Epithelial cell of esophagus (primary cell): ENCODE data around the gene LTB4R2.

ENCODE experiments used
- DNase-seq: peaks from one replicate; pipeline ENCODE4 v3.0.0; 2010; ENCODE audit warnings: low read depth
- H3K4me3 ChIP-seq: 2 replicates; pipeline ENCODE4 v1.5.1; 2011; ENCODE audit warnings: mild to moderate bottlenecking, low read length, control low read depth
- TF ChIP-seq, protein P1 (sequence below): IDR thresholded peaks from 2 replicates; pipeline ENCODE4 v1.5.1; 2011; ENCODE audit warnings: low read depth, mild to moderate bottlenecking, low read length, control low read depth, inconsistent platforms; ENCODE audit not compliant: insufficient read depth; ENCODE audit errors: missing control alignments

LTB4R2 gene

DNA sequence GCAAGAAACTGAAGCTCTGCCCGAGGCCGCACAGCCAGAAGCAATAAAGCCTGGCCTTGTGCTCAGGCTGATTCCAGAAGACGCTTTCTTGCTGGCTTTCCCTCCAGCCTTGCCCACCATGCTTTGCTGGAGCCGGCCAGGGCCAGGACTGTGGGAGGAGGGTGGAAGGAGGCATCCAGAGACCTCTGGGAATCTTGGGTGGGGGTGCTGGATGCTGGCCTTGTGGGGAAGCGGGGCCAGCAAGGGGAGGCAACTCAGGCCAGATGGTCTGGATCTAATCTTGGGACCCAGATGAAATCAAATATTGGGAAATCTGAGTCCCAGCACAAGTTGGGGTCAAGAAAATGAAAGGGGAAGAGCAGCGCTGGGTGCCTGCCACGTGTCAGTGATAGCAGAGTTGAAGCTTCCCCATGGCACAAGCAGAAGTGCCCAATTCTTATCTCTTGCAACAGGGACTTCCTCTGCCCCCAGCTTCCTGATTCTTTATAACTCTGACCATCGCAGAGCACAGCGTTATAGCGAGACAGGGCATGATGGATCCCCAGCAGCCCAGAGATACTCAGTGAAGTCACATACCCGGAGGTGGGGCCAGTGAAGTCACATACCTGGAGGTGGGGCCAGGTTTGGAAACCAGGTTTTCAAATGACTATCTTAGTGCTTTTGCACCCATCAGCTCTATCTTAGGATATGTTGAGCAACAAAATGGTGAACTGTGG lies 32.2 kb upstream of the LTB4R2 start:
- TF ChIP-seq, protein P1, sequence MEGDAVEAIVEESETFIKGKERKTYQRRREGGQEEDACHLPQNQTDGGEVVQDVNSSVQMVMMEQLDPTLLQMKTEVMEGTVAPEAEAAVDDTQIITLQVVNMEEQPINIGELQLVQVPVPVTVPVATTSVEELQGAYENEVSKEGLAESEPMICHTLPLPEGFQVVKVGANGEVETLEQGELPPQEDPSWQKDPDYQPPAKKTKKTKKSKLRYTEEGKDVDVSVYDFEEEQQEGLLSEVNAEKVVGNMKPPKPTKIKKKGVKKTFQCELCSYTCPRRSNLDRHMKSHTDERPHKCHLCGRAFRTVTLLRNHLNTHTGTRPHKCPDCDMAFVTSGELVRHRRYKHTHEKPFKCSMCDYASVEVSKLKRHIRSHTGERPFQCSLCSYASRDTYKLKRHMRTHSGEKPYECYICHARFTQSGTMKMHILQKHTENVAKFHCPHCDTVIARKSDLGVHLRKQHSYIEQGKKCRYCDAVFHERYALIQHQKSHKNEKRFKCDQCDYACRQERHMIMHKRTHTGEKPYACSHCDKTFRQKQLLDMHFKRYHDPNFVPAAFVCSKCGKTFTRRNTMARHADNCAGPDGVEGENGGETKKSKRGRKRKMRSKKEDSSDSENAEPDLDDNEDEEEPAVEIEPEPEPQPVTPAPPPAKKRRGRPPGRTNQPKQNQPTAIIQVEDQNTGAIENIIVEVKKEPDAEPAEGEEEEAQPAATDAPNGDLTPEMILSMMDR = no peak
- no peak for DNase-seq
- H3K4me3 ChIP-seq = no peak overlapping the region

GRCh38 chr14:24278424-24278823 lies 31.5 kb upstream of the LTB4R2 start:
- no peak for DNase-seq
- H3K4me3 ChIP-seq = no peak overlapping the region
- TF ChIP-seq, protein P1 = no peak

DNA sequence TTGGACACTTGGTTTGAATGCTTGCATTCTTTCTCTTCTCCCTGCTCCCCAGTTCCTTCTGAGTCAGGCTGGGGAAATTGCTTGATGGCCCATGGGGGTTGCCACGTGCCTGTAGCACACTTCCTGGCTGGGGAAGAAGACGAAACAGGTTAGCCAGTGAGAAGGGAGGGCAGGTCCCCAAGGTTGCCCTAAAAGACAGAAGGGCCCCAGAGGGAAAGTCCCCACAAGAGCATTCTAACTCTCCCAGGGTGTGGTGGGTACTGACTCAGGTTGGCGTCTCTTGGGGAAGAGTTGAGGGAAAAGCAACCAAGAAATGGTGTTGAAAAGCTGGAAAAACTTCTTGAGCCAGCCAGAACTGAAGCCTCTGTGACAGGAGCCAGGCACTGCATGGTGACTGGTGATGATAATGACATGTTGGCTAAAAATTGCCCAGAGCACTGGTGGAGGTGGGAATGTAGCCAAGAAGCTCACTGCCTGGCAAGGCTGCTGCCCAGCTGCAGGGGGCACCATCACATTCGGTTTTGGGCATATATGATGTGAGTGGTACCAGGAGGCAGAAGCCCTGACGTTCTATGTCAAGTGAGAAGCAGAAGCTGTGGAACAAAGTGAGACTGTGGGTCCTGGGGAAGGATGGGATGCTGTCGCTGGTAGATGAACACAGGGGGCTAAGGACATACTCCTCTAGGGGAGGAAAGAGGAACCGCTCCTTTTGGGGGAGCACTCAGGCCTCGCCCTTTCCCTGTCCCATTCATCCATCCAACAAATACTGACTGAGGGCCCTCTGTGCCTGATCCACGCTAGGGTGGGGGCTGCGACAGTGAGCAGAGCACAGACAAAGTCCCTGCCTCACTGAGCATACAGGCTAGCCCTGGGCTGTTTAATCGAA lies 30.4 kb upstream of the LTB4R2 start:
- TF ChIP-seq, protein P1 = peak; percentile 60
- H3K4me3 ChIP-seq = no peak overlapping the region
- peak; percentile 89 for DNase-seq

GRCh38 chr14:24280797-24281460 lies 29.0 kb upstream of the LTB4R2 start:
- H3K4me3 ChIP-seq = no peak overlapping the region
- TF ChIP-seq, protein P1 = no peak
- DNase-seq = peak; percentile 54

DNA sequence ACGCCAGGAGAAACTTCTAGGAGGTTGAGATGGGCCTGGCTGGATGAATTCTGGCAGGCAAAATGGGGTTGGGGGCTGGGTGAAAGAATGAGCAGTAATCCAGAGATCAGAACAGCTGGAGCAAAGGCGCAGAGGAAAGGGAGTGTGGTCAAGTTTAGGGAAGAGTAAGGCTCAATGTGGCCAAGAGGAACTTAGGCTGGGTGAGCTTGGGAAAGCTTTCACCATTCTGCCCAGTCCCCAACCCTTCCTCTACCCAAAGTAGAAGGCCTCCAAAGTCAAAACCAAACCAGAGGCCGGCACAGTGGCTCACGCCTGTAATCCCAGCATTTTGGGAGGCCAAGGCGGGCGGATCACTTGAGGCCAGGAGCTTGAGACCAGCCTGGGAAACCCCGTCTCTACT lies 28.3 kb upstream of the LTB4R2 start:
- no peak for DNase-seq
- no peak overlapping the region for H3K4me3 ChIP-seq
- TF ChIP-seq, protein P1 = no peak

GRCh38 chr14:24282736-24283135 lies 27.2 kb upstream of the LTB4R2 start:
- H3K4me3 ChIP-seq = no peak overlapping the region
- DNase-seq = no peak
- TF ChIP-seq, protein P1 = no peak
